ENCODE measurements around the gene CFAP77.

The CFAP77 gene

GRCh38 chr9:132446887-132447286 lies 36.9 kb downstream of the CFAP77 start:
- Mint-ChIP-seq H3K9me3 (no peaks in the 10 kb centered on the region), H3K36me3 (ENCODE audit: insufficient read depth) (peaks cover 18% of the 10 kb centered on the region), H3K27ac (no peak overlapping the region), H3K4me3 (no peak overlapping the region), H3K27me3 (peaks cover 75 to 84% of the 10 kb centered on the region in 2 donors), H3K4me1 (ENCODE audit: low read depth in 2 of 2) (peaks cover 12 to 14% of the 10 kb centered on the region in 2 donors)
- DNase-seq (no peak), ATAC-seq (replicated peaks) (no peak)

- Mint-ChIP-seq H3K27me3 (peaks cover 73 to 83% of the 10 kb centered on the region in 2 donors), H3K27ac (no peak overlapping the region)
Measured at GRCh38 chr9:132447346-132447745, 37.3 kb downstream of the CFAP77 start.

GRCh38 chr9:132447902-132448301 lies 37.9 kb downstream of the CFAP77 start:
- ATAC-seq (replicated peaks): no peak

More at GRCh38 chr9:132447346-132447745, 37.3 kb downstream of the CFAP77 start:
- no peak for ATAC-seq (replicated peaks)
- no peak for DNase-seq
- H3K36me3 Mint-ChIP-seq (ENCODE audit: insufficient read depth): peaks cover 18% of the 10 kb centered on the region
- no peak overlapping the region for H3K4me3 Mint-ChIP-seq
- peaks cover 16 to 17% of the 10 kb centered on the region in 2 donors for H3K4me1 Mint-ChIP-seq (ENCODE audit: low read depth in 2 of 2)
- no peaks in the 10 kb centered on the region for H3K9me3 Mint-ChIP-seq

GRCh38 chr9:132451276-132451675 lies 41.3 kb downstream of the CFAP77 start:
- Mint-ChIP-seq H3K27ac (peak overlapping the region; percentile 59 to 66), H3K4me3 (peak overlapping the region; percentile 15 to 52), H3K36me3 (ENCODE audit: insufficient read depth) (peaks cover 13% of the 10 kb centered on the region), H3K9me3 (no peaks in the 10 kb centered on the region), H3K4me1 (ENCODE audit: low read depth in 2 of 2) (peaks cover 16 to 18% of the 10 kb centered on the region in 2 donors), H3K27me3 (peaks cover 67 to 70% of the 10 kb centered on the region in 2 donors)
- ATAC-seq (replicated peaks) (peak; percentile 100), DNase-seq (peak; percentile 50 to 63 (median 51))

More at GRCh38 chr9:132447902-132448301, 37.9 kb downstream of the CFAP77 start:
- H3K4me3 Mint-ChIP-seq: no peak overlapping the region
- no peaks in the 10 kb centered on the region for H3K9me3 Mint-ChIP-seq
- peaks cover 16 to 18% of the 10 kb centered on the region in 2 donors for H3K4me1 Mint-ChIP-seq (ENCODE audit: low read depth in 2 of 2)
- no peak for DNase-seq
- peaks cover 18% of the 10 kb centered on the region for H3K36me3 Mint-ChIP-seq (ENCODE audit: insufficient read depth)
- H3K27me3 Mint-ChIP-seq: peaks cover 73 to 83% of the 10 kb centered on the region in 2 donors
- H3K27ac Mint-ChIP-seq: no peak overlapping the region

- Mint-ChIP-seq H3K4me3 (no peak overlapping the region), H3K27ac (no peak overlapping the region), H3K27me3 (peaks cover 50% of the 10 kb centered on the region in 2 donors), H3K36me3 (ENCODE audit: insufficient read depth) (peaks cover 5% of the 10 kb centered on the region), H3K4me1 (ENCODE audit: low read depth in 2 of 2) (peaks cover 7 to 12% of the 10 kb centered on the region in 2 donors), H3K9me3 (no peaks in the 10 kb centered on the region)
- ATAC-seq (replicated peaks) (no peak), DNase-seq (no peak)
Measured at GRCh38 chr9:132456241-132456640, 46.2 kb downstream of the CFAP77 start.

GRCh38 chr9:132457504-132458236 lies 47.7 kb downstream of the CFAP77 start:
- Mint-ChIP-seq H3K9me3 (no peaks in the 10 kb centered on the region), H3K27ac (no peak overlapping the region), H3K4me3 (no peak overlapping the region), H3K36me3 (ENCODE audit: insufficient read depth) (no peaks in the 10 kb centered on the region), H3K4me1 (ENCODE audit: low read depth in 2 of 2) (no peaks in the 10 kb centered on the region), H3K27me3 (peaks cover 44 to 46% of the 10 kb centered on the region in 2 donors)
- no peak for DNase-seq
- ATAC-seq (replicated peaks): no peak

GRCh38 chr9:132458432-132458831 lies 48.4 kb downstream of the CFAP77 start:
- Mint-ChIP-seq H3K27me3 (peaks cover 45 to 46% of the 10 kb centered on the region in 2 donors), H3K9me3 (no peaks in the 10 kb centered on the region)
- no peak for DNase-seq

GRCh38 chr9:132459661-132460060 lies 49.6 kb downstream of the CFAP77 start:
- DNase-seq (no peak), ATAC-seq (replicated peaks) (no peak)
- Mint-ChIP-seq H3K27me3 (peaks cover 34 to 42% of the 10 kb centered on the region in 2 donors), H3K27ac (no peak overlapping the region), H3K9me3 (no peaks in the 10 kb centered on the region), H3K36me3 (ENCODE audit: insufficient read depth) (no peaks in the 10 kb centered on the region), H3K4me3 (no peak overlapping the region), H3K4me1 (ENCODE audit: low read depth in 2 of 2) (no peaks in the 10 kb centered on the region)

More at GRCh38 chr9:132458432-132458831, 48.4 kb downstream of the CFAP77 start:
- ATAC-seq (replicated peaks): no peak
- H3K27ac Mint-ChIP-seq: no peak overlapping the region
- H3K36me3 Mint-ChIP-seq (ENCODE audit: insufficient read depth): no peaks in the 10 kb centered on the region
- H3K4me3 Mint-ChIP-seq: no peak overlapping the region
- H3K4me1 Mint-ChIP-seq (ENCODE audit: low read depth in 2 of 2): no peaks in the 10 kb centered on the region

GRCh38 chr9:132460240-132460639 lies 50.2 kb downstream of the CFAP77 start:
- no peak overlapping the region for H3K4me3 Mint-ChIP-seq
- H3K27me3 Mint-ChIP-seq: peaks cover 35 to 44% of the 10 kb centered on the region in 2 donors
- DNase-seq (no peak), ATAC-seq (replicated peaks) (no peak)
- H3K9me3 Mint-ChIP-seq: no peaks in the 10 kb centered on the region
- no peak overlapping the region for H3K27ac Mint-ChIP-seq
- no peaks in the 10 kb centered on the region for H3K36me3 Mint-ChIP-seq (ENCODE audit: insufficient read depth)
- H3K4me1 Mint-ChIP-seq (ENCODE audit: low read depth in 2 of 2): no peaks in the 10 kb centered on the region

GRCh38 chr9:132461281-132461896 lies 51.4 kb downstream of the CFAP77 start:
- H3K9me3 Mint-ChIP-seq: no peaks in the 10 kb centered on the region
- peaks cover 37 to 49% of the 10 kb centered on the region in 2 donors for H3K27me3 Mint-ChIP-seq
- ATAC-seq (replicated peaks): no peak
- no peak overlapping the region for H3K27ac Mint-ChIP-seq
- H3K36me3 Mint-ChIP-seq (ENCODE audit: insufficient read depth): no peaks in the 10 kb centered on the region
- H3K4me1 Mint-ChIP-seq (ENCODE audit: low read depth in 2 of 2): no peaks in the 10 kb centered on the region
- no peak overlapping the region for H3K4me3 Mint-ChIP-seq
- DNase-seq: no peak

- Mint-ChIP-seq H3K4me3 (no peak overlapping the region), H3K27ac (no peak overlapping the region), H3K4me1 (ENCODE audit: low read depth in 2 of 2) (no peaks in the 10 kb centered on the region), H3K9me3 (no peaks in the 10 kb centered on the region), H3K36me3 (ENCODE audit: insufficient read depth) (no peaks in the 10 kb centered on the region), H3K27me3 (peaks cover 33 to 51% of the 10 kb centered on the region in 2 donors)
- DNase-seq (no peak), ATAC-seq (replicated peaks) (no peak)
Measured at GRCh38 chr9:132461971-132462370, 52.0 kb downstream of the CFAP77 start.

GRCh38 chr9:132464547-132464946 lies 54.5 kb downstream of the CFAP77 start:
- peaks cover 29 to 52% of the 10 kb centered on the region in 2 donors for H3K27me3 Mint-ChIP-seq
- H3K9me3 Mint-ChIP-seq: no peaks in the 10 kb centered on the region
- H3K27ac Mint-ChIP-seq: no peak overlapping the region
- ATAC-seq (replicated peaks): no peak
- DNase-seq: no peak
- H3K4me3 Mint-ChIP-seq: no peak overlapping the region
- no peaks in the 10 kb centered on the region for H3K36me3 Mint-ChIP-seq (ENCODE audit: insufficient read depth)
- no peaks in the 10 kb centered on the region for H3K4me1 Mint-ChIP-seq (ENCODE audit: low read depth in 2 of 2)

- Mint-ChIP-seq H3K9me3 (no peaks in the 10 kb centered on the region), H3K4me3 (no peak overlapping the region), H3K36me3 (ENCODE audit: insufficient read depth) (no peaks in the 10 kb centered on the region), H3K27ac (no peak overlapping the region), H3K4me1 (ENCODE audit: low read depth in 2 of 2) (no peaks in the 10 kb centered on the region), H3K27me3 (peaks cover 29 to 52% of the 10 kb centered on the region in 2 donors)
- ATAC-seq (replicated peaks): no peak
- DNase-seq: no peak
Measured at GRCh38 chr9:132465131-132465635, 55.2 kb downstream of the CFAP77 start.

GRCh38 chr9:132472199-132472598 lies 62.2 kb downstream of the CFAP77 start:
- Mint-ChIP-seq H3K4me1 (ENCODE audit: low read depth in 2 of 2) (peaks cover 0 to 7% of the 10 kb centered on the region in 2 donors), H3K27ac (no peak overlapping the region), H3K36me3 (ENCODE audit: insufficient read depth) (no peaks in the 10 kb centered on the region), H3K4me3 (no peak overlapping the region), H3K9me3 (no peaks in the 10 kb centered on the region), H3K27me3 (peaks cover 30 to 48% of the 10 kb centered on the region in 2 donors)
- no peak for ATAC-seq (replicated peaks)
- no peak for DNase-seq
